ENCODE data around the gene FHOD1. TPM values are rescaled to one million over a fixed set of nuclear protein-coding genes. Genes with fewer than 3 reads are reported as not detected.

FHOD1 gene
- total RNA-seq, 1 donor from 2014 or later: 28.2 TPM

DNA sequence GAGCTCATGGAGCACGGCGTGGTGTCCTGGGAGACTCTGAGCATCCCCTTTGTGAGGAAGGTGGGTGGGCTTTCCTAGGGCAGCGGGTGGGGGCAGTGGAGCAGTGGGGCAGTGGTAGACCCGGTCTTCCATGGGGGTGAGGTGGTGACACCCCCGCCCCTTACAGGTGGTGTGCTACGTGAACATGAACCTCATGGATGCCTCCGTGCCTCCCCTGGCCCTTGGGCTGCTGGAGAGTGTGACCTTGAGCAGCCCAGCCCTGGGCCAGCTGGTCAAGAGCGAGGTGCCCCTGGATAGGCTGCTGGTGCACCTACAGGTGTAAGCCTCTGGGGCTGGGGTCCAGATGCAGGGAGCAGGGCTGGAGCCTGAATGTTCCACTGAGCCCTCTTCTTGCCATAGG, 46.8 kb downstream of the FHOD1 start:
- Mint-ChIP-seq H3K4me3 (ENCODE audit: low read depth) (no peak overlapping the region), H3K36me3 (ENCODE audit: insufficient read depth) (peaks cover 15% of the 10 kb centered on the region), H3K9me3 (ENCODE audit: low read depth) (no peaks in the 10 kb centered on the region)

DNA sequence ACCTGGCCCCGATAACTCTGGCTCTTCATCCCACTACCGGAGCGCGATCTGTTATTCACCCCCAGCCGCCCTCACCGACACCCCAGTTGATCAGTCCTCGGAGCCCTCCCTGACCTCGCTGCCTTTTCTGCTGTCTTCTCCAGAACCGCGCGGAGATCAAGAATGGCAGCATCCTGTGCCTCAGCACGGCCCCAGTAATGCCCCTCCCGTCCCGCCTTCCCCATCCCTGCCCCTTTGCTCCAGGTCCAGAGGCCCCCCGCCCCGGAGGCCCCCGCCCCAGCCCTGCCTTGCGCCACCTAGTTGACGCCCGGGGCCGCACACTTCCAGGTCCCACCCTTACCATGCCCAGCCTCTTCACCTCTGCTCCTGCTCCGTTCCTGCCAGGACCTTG, 47.5 kb downstream of the FHOD1 start:
- Mint-ChIP-seq H3K9me3 (ENCODE audit: low read depth) (no peaks in the 10 kb centered on the region), H3K4me3 (ENCODE audit: low read depth) (peak overlapping the region; percentile 51), H3K27me3 (no peaks in the 10 kb centered on the region), H3K27ac (no peak overlapping the region), H3K36me3 (ENCODE audit: insufficient read depth) (peaks cover 15% of the 10 kb centered on the region), H3K4me1 (ENCODE audit: low read depth) (peaks cover 3% of the 10 kb centered on the region)
- no peak for TF ChIP-seq CTCF (IDR thresholded peaks at IDR 0.05; ENCODE audit: unreplicated experiment)
- DNase-seq (ENCODE audit: low spot score, unreplicated experiment): no peak

More for the DNA sequence above, 46.8 kb downstream of the FHOD1 start:
- DNase-seq (ENCODE audit: low spot score, unreplicated experiment): no peak
- no peak overlapping the region for H3K27ac Mint-ChIP-seq
- TF ChIP-seq CTCF (IDR thresholded peaks at IDR 0.05; ENCODE audit: unreplicated experiment): no peak
- peaks cover 3% of the 10 kb centered on the region for H3K4me1 Mint-ChIP-seq (ENCODE audit: low read depth)
- H3K27me3 Mint-ChIP-seq: no peaks in the 10 kb centered on the region

- Mint-ChIP-seq H3K9me3 (ENCODE audit: low read depth) (no peaks in the 10 kb centered on the region), H3K27ac (no peak within 1 kb of the TSS), H3K27me3 (no peaks in the 10 kb centered on the region), H3K36me3 (ENCODE audit: insufficient read depth) (peaks cover 15% of the 10 kb centered on the region), H3K4me3 (ENCODE audit: low read depth) (peak within 1 kb of the TSS; percentile 51), H3K4me1 (ENCODE audit: low read depth) (peaks cover 3% of the 10 kb centered on the region)
- DNase-seq (ENCODE audit: low spot score, unreplicated experiment): no peak
- TF ChIP-seq CTCF (IDR thresholded peaks at IDR 0.05; ENCODE audit: unreplicated experiment): peak; percentile 55
Observed at GRCh38 chr16:67199011-67199807, 48.1 kb downstream of the FHOD1 start, which contains the start of gene ELMO3. TSS of gene ELMO3 (plus strand) at chr16:67199131. CDS start at chr16:67199327, 196 bp downstream.

GRCh38 chr16:67198238-67198734, 49.0 kb downstream of the FHOD1 start:
- Mint-ChIP-seq H3K36me3 (ENCODE audit: insufficient read depth) (peaks cover 17% of the 10 kb centered on the region), H3K9me3 (ENCODE audit: low read depth) (no peaks in the 10 kb centered on the region), H3K27me3 (no peaks in the 10 kb centered on the region), H3K4me3 (ENCODE audit: low read depth) (no peak overlapping the region), H3K27ac (no peak overlapping the region), H3K4me1 (ENCODE audit: low read depth) (peaks cover 7% of the 10 kb centered on the region)
- peak; percentile 44 for TF ChIP-seq CTCF (IDR thresholded peaks at IDR 0.05; ENCODE audit: unreplicated experiment)
- no peak for DNase-seq (ENCODE audit: low spot score, unreplicated experiment)

- H3K27ac Mint-ChIP-seq: no peak overlapping the region
- peaks cover 11% of the 10 kb centered on the region for H3K4me1 Mint-ChIP-seq (ENCODE audit: low read depth)
- peaks cover 17% of the 10 kb centered on the region for H3K36me3 Mint-ChIP-seq (ENCODE audit: insufficient read depth)
- no peak overlapping the region for H3K4me3 Mint-ChIP-seq (ENCODE audit: low read depth)
- DNase-seq (ENCODE audit: low spot score, unreplicated experiment): no peak
- H3K27me3 Mint-ChIP-seq: no peaks in the 10 kb centered on the region
- TF ChIP-seq CTCF (IDR thresholded peaks at IDR 0.05; ENCODE audit: unreplicated experiment): no peak
- no peaks in the 10 kb centered on the region for H3K9me3 Mint-ChIP-seq (ENCODE audit: low read depth)
Observed at GRCh38 chr16:67197704-67198103, 49.6 kb downstream of the FHOD1 start.
